NCI-H187 treated with DMSO at 0.1 percent for 48 hours (cell line): ENCODE data around the gene IQCE.
"Not testable (repeated sequence)": the region's sequence is repeated elsewhere in the genome, so short reads cannot be mapped to it uniquely, and the experiment has no call there.

ENCODE experiments used
- DNase-seq: peaks from one replicate; lab custom pipeline; 2025; lab: John Stamatoyannopoulos, UW

The IQCE gene

DNA sequence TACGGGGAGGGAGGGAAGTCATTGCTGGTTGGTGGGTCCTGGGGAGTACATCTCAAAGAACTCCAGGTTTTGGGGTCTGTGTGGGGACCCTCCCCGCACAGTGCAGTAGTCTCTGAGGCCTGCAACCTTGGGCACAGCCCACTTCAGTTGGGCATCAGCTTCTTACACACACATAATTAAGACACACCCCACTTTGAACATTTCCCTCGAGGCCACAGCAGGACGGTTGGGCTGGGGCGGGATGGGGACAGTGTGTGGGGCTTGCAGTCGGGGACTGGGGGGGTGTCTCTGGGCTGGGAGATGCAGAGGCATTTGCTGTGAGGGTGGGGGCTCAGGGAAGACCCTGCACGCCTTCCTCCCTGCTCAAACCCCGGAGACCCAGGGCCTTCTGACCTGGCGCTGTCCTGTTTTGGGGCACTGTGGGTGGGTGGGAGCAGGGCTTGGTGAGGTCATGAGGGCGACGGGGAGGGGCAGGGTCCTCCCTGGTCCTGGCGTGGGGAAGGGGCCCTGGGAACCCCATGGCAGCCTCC, 38.0 kb upstream of the IQCE start:
- no peak for DNase-seq

DNA sequence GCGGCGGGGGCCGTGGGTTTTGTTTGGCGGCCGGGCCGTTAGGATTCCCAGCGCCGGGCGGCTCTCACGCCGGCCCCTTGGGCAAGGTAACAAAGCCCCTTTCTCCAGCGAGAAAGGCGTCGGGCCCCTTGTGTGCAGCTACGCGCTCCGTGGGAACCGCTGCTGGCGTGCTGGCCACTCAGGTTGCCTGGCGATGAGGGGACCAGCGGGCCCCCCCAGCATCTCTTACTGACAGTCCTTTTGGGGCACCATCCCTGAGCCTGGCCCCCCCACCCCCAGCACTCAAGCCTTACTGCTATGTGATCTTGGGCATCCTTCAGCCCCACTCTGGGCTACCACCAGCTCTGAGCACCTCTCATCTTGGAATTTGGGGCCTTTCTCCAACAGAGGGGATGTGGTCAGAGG, 37.4 kb upstream of the IQCE start:
- no peak for DNase-seq

DNA sequence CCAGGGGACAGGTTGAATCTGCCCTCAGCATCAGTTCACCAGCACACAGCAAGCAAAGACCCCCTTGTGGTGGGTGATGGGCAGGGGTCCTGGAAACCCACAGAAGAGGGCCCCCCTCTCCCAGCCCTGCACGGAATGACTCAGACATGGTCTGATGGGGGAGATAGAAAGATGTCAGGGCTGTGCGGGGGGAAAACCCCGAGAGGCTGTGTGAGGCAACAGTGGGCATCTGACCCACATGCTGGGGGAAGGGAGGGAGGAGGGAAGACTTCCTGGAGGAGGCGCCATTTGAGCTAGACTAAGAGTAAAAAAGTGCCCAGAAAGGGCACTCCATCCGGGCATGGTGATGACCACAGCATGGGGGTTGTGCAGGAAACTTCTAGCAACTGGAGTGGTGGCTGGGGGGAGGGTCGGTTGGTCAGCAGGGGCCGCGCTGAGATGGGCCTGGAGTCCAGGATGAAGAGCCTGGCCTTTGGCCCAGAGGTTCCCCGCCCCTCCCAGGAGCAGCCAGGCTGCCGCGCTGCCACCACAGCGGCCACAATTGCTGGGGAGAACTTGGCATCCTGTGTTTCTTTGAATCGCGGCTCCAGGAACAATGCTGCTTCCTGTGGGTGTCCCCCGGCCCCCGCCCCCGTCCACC, 36.7 kb upstream of the IQCE start:
- DNase-seq = no peak

DNA sequence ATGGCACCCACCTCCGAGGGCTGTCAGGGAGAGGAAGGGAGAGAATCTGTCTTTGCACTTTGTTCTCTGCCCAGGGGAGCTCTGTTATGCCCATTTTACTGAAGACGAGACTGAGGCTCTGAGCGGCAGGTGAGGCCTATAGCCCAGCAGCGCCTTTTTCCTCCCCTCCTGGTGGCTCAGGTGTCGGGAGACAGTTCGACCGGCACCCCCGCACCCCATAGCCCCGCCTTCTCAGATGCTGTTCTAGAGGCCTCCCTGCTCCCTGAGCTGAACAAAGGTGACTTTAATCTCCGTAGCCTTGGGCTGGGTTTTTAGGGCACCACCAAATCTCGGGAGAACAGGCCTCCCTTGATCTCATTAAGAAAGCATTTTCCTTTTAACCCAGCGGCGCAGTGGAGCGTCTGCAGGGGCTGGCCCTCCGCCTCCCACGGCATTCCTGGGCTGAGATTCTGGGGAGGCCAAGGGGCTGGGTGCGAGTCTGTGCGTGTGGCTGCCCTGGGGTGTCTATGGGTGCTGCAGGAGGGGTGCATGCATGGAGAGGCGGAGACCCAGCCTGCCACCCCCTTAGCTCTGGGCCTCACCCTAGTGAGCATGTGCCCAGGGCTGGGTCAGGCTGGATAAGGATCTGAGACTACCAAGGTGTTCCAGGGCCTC, 35.9 kb upstream of the IQCE start:
- no peak for DNase-seq

DNA sequence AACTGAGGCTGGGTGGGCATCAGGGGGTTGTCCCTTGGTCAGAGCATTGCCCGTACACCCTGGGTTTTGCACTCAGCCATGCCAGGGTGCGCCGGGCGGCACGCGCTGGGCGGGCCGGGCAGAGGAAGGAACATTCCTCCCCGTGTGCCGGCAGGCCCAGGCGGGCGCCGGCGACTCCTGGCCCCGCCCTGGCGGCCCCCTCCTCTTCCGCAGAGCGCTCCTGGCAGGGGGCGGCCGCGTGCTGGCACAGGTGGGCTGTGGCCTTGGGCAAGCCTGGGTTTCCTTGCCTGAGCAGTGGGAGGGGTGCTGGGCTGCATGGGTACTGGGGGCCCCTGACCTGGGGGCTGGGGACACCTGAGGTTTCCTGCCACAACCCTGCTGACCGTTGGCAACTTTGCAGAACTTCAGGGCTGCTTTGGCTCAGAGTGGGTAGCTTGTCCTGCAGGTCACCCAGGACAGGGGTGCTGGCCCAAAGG, 35.3 kb upstream of the IQCE start:
- no peak for DNase-seq

DNA sequence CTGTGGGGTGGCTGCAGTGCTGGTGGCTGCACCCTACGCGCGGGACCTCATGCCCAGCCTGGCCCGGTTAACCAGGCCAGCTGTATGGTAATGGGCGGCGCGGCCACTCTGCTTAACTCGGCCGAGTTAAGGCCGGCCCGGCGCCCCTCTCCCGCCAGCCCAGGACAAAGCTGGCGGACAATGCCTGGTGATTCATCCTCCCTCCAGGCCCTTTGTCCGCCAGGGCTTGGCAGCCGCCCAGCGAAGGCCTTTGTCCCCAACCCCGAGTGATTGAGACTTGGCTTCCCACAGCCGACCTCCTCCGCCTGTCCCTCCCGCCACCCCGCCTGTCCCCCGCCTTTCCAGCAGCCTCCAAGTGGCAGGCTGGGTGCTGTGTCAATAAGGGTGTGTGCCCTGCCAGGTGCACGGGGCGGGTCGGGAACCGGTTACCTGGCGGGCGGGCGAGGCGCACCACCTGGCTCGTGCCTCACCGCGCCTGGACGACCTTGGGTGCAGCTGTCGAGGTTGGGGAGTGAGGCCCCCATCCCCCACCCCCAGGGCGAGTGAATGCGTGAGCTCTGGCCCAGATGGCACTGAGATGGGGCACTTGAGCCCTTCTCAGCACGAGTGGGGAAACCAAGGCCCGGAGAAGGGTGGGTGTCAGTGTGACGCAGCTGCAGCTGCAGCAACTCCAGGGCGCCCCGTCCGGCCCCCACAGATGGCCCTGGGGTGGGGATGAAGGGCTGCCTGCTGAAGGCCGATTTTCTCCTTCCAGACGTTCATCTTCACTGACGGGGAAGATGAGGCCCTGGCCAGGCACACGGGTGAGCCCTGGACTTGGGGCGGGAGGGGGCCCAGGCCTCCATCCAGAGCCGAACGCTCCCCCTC, 34.6 kb upstream of the IQCE start:
- DNase-seq = peak; percentile 68

DNA sequence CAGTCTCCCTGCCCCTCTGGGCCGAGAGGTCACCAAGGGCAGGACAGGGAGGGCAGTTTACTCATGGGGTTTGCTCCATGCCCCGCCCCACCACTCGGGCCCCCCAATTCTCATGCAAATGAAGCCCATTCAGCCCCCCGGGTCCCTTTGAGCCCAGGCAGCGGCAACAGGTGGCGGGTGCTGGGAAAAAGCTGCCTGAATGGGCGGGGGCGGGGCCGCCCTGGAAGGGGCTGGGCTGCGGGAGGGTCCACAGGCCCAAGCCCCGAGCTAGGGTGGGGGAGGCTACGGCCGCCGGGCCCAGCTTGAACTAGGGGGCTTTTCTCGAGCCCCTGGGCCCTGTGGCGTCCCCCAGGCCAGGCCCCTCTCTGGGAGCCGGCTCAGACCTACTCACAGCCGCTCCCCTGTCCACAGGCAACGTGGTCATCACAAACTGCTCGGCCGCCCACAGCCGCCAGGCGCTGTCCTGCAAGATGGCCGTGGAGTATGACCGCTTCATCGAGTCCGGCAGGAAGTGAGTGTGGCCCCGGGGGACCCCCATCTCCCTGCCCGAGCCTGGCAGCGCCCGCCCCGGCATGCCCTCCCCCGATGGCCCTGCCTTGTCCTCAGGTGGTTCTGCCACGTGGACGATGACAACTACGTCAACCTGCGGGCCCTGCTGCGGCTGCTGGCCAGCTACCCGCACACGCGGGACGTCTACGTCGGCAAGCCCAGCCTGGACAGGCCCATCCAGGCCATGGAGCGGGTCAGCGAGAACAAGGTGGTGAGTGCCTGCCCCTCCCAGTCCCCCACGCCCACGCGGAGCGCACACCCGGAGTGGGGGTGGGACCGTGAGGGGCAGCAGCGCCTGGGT, 33.7 kb upstream of the IQCE start:
- no peak for DNase-seq

DNA sequence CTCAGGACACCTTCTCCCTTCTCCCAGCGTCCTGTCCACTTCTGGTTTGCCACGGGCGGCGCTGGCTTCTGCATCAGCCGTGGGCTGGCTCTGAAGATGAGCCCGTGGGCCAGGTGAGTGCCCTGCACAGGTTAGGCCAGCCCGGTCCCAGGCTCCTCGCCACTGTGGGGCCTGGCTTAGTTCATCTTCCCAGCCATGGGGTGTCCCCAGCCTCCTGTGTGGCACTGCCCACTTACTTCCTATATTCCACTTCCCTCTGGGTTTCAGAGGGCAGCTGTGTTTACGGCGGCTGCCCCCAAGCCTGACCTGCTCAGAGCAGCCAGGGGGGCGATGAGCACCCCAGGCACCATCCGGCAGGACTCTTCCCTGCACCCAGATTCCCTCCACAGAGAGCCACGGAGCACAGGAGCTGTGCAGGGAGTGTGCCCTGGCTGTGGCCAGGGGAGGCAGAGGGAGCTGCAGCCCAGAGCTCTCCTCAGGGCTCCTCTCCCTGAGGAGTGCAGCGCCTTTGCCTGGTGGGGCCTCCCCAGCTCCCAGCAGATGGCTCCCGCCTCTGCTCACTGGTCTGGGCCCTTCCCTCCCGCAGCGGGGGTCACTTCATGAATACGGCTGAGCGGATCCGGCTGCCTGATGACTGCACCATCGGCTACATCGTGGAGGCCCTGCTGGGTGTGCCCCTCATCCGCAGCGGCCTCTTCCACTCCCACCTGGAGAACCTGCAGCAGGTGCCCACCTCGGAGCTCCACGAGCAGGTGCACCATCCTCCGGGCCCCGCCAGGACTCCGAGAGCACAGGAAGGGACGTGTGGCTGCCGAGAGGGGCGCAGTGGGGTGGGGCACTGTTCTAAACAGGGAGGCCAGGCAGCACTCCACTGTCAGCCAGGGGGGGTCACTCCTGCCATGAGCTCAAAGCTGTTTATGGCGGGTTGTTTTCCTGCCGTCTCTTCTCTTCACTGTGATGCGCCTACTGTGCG, 32.8 kb upstream of the IQCE start:
- DNase-seq = no peak

DNA sequence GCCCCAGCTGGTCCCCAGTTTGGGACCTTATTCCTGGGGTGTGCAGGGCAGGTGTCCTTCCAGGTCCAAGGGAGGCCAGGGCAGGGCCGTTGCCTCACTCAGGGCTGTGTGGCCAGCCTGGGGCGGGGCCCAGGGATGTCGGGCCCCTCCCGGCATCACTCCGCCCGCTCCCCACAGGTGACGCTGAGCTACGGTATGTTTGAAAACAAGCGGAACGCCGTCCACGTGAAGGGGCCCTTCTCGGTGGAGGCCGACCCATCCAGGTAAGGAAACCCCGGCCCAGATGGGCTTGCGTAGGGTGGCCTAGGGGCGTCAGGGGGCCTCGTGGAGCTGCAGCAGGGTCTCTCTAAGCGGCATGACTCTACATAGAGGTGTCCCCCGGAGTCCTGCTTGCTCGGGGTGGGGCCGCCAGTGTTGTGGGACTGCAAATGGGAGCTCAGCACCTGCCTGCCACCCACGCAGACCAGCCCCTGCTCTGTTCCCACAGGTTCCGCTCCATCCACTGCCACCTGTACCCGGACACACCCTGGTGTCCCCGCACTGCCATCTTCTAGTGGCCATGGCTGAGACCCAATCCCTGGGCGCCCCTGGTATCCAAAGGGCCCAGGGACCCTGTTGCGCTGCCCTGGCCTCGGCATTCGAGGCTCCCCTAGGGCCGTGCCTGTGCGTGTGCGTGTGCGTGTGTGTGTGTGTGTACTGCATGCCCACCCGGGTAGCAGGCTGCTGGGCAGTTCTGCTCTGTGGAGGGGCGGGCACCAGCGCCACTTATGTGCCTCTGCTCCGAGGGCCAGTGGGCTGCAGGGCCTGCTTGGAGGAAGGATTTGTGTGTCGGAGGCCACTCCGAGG, 31.9 kb upstream of the IQCE start:
- no peak for DNase-seq

DNA sequence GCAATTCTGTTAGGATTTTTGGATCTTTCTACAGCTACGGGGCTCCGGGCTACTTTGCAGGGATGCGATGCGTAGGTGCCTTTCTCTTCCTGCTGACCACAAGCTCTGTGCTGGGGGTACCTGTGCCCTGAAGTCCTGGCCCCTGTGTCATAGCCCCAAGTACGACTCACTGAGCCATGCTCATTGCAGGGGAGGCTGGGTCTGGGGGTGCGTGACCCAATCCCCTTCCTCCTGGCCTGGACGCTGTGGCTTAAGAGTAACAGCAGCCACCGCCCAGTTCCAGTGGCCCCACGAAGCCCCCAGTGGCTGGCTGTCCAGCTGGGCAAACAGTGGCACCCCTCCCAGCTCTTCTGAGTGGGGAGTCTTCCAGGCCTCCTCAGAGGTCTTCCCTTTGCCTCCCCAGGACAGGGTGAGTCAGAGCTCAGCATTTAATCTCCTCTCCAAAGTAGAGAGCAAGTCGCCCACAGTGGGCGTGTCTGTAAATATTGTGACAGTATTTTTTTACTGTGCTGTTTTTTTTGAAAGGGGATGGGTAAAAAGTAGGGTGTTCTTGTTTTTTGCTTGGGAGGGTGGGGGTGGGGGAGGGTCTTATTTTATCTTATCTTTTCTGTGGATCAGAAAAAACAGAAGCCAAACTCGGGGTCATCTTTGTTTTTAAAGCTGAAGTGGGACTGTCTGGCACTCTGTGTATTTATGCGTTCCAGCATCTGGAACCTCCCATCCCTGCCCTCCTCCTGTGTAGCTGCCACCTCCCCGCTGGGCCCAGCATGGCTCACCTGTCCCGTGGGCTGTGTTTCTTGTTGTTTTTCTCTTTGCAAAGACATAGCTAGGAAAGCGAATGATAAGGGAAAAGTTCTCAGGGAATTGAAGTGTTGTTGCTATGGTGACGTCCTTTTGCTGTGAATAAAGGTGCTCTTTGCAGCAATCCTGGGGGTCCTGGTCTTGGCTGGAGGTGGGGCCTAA, 31.0 kb upstream of the IQCE start:
- DNase-seq = no peak

DNA sequence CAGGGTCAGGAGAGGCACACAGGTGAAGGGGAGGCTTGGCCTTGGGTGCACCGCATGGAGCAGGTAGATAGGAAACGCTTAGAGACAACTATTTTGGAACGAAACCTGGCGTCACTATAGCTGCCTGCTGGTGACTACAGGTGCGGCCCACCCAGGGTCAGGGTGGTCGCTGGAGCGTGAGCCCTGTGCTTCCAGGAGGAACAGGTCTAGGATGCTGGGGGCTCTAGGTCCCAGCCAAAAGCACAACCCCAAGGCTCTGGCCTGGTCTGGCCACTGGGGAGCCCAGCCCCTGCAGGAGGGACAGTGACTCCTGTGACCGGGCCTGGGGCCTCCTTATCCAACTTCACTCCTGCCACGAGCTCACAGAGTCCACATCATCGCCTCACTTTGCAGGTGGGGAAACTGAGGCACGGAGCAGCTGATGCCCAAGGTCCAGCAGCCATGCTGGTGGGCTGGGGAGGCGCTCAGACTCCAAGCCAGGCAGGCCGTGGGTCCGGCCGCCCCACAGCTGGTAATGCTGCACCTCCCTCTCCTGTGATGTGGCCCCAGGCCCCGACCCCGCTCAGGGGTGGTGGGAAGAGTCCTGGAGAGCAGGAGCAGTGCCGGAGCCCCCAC, 30.2 kb upstream of the IQCE start:
- no peak for DNase-seq

DNA sequence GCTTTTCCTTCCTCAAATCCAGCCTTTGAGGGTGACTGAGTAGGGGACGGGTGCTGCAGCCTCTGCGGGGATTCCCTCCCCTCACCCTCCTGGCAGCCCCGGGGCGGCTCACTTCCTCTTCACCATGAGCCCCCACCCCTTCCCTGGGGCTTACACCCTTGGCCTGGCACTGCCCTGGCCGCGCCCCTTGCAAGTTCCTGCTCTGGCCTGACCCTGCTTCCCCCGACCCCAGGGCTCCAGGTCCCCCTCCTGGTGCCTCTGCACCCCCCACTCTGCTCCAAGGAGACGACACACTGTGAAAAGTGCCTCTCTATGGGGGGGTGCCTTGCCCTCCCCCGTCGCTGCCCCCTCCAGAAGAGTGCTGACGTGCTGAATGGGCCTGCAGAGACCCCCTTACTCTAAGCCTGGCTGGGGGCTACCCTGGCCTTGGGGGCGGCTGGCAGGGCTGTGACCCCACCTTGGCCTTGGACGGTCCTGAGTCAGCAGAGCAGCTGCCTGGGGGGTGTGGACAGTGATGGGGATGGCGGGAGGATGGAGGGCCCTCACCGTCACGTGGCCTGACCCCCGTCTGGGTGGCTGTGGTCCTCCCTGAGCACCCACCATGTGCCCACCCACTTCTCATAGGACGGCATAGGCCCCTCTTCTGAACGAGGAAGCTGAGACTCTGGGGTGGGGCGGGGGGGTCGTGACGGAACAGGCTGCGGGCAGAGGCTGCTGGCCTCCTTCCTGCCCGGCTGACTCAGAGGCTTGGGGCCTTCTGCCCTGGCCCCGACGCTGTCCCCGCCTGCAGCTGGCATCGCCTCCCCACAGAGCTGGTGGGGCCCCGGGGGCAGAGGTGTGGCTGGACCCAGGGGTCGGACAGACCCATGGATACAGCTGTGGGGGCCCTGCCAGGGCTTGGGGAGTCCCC, 29.4 kb upstream of the IQCE start:
- no peak for DNase-seq

DNA sequence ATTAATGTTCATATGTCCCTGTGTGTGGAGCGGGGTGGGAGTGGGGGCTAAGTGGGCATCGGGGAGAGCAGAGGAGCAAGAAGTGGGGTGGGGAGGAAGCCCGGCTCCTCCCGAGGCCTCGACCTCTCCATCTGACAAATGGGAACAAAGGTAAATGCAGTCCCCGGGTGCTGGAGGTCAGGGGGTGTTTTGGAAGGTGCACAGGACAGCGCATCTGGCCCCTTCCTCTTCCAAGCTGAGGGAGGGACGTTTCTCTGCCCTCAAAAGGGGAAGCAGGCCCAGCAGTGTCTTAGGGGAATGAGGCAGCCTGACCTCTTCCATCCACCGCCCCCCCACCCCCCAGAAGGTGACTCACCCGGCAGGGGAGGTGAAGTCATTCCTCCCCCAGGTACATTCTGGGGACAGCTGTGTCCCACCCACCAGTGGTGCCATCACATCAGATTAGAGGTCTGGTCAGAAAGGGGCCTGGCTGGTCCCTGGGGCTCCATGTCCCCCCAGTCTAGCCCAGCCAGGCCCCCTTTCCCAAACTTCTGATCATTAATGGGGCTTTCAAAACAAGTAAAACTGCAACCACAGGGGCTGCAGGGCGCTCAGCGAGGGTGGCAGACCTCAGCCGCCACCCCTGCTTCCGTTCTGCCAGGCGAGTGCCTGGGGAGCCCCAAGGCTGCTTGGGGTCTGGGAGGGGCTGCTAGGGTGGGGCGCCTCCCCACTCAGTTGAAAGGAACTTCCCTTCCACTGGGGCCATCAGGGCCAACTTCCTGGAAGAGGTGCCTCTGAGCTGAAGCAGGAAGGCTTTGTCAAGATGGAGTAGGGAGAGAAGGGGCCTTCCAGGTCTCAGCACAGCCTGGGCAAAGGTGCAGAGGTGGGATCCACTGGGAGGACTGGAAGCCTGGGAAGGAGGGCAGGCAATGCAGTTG, 28.4 kb upstream of the IQCE start:
- no peak for DNase-seq

DNA sequence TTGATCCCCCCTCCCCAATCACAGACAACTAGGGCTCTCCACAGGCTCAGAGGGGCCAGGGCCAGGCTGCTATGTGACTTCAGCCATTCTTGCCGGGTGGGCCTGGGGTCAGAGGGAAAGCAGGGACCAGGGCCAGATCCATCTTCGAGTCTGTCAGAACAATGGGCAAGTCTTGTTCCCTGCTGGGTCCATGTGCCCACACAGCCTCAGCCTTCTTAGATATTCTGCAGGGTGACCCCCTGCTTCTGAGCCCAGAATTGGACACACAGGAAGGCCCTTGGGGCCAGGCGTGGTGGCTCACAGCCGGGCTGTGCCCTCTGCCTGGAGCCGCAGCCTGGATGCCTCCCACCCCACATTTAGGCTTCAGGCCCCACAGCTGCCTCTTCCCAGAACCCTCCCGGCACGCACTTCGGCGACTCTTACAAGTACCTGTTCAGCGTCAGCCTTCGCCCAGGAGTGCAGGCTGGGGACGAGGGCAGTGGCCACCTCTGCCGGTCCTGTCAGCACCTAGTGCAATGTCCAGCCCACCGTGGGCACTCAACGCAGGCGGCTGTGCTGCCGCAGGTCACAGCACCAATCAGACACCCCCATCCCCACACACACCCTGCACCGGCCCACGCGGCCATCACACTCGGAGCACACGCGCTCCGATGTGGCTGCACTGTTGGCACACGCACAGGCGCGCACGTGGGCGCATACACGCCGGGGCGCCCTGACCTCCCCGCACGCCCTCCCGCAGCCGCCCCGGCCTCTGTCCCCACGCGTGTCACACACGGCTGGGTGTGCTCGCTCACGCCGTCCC, 27.6 kb upstream of the IQCE start:
- DNase-seq = not testable (repeated sequence)

DNA sequence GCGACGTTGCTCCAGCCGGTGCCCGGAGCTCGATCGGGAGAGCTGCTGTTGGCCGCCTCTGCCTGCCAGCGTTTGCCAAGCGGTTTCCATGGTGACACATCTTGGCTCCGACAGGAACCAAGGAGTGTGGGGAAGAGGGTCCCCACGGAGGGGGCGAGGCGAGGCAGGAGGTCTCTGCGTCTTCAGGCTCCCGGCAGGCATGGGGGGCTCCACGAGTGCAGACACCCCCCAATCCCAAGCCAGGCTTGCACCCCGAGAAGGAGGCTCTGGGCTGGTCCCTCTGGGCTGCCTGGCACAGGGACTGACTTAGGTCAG, 27.0 kb upstream of the IQCE start:
- DNase-seq = not testable (repeated sequence)
